GM04503 (cell line): Measurements from ENCODE around the gene LRPAP1.
"Not testable (repeated sequence)": the region's sequence is repeated elsewhere in the genome, so short reads cannot be mapped to it uniquely, and the experiment has no call there.

Source experiments
- DNase-seq: peaks from one replicate; pipeline ENCODE4 v3.0.0-alpha.2; 2012; ENCODE audit warnings: low read depth

The LRPAP1 gene, protein sequence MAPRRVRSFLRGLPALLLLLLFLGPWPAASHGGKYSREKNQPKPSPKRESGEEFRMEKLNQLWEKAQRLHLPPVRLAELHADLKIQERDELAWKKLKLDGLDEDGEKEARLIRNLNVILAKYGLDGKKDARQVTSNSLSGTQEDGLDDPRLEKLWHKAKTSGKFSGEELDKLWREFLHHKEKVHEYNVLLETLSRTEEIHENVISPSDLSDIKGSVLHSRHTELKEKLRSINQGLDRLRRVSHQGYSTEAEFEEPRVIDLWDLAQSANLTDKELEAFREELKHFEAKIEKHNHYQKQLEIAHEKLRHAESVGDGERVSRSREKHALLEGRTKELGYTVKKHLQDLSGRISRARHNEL

DNA sequence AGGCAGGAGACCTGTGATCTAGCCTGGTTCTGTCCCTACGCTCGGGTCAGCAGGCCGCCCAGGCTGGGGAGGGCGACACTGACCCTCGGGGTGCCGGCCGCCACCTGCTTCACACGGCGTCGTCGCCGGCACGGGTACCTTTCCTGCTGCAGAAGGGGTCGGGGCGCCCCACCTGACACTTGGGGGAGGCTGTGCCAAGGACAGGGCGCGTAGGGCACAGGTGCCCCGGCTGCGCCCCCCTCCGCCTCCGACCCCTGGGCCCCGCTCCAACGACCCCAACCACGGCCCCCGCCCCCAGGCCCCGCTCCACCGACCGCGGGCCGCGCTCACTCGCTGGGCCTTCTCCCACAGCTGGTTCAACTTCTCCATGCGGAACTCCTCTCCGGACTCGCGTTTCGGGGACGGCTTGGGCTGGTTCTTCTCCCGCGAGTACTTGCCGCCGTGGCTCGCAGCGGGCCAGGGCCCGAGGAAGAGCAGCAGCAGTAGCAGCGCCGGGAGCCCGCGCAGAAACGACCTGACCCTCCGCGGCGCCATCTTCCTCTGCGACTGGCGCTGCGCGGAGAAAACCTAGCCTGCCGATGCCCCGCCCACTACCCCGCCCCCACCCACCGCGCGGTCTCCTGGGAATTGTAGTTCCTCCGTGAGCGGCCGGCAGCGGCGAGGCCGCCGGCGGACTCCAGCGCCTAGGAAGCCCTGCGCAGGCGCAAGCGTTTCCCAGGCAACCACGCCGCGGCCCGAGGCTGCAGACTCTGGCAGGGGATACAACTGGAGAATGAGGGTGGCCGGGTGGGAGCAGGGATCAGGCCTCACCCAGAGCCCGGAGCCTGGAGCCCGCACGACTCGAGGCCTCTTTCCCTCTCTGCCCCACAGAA is at the start of gene LRPAP1:
Gene LRPAP1, minus strand, starts transcription at position 544 of the 872 bp plus-strand sequence. Its CDS starts 10 bp downstream, at position 534.
- DNase-seq: peak; percentile 27

DNA sequence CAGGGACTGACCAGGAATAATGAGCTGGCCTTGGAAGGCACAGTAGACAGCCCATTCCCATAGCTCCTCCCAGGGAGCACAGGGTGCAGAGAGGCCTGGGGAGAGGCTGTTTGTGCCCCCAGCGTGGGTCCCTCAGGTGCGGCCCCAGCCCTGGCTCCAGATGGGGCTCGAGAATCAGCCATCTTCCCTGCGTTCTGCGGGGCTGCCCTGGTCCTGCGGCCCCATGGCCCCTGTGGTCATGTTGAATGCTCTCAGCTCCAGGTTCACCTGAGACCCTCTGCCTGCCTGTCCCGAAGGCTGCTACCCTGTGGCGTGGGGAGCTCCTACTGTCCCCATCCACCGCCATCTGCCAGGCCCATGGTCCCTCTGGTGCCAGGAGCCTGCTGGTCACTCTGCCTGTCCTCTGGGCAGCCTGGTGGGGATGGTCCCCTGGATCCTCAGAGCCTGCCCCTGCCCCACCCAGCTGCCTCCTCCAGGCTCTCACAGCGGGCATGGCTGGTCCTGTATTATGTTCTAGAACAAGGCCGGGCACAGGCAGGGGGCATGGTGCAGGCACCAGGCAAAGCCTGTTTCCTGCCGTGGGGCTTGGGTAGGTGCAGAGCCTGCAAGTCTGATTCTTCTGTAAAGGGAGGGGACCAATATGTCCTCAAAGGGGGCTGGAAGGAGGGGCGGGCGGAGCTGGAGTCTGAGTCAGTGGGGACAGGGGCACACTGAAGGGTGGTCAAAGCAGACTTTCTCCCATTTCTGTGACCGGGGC is 49.3 kb upstream of the LRPAP1 start:
- not testable (repeated sequence) for DNase-seq

DNA sequence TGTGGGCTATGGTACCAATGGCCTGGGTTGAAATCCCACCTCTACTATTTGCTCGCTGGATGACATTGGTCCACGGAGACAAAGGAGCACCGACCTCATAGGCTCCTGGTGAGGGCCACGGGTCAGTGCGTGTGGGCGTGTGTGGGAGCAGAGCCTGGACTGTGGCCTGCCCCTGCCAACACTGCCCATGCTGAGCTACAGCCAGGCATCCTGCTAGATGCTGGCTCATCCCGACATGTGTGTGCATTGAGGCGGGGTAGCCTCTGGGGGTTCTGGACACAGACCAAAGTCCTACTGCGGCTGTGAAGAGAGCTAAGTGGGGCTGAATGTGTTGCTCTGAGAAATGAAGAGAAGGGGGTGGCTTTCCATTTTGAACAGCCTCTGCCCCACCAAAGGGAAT is 48.6 kb upstream of the LRPAP1 start:
- DNase-seq: not testable (repeated sequence)

DNA sequence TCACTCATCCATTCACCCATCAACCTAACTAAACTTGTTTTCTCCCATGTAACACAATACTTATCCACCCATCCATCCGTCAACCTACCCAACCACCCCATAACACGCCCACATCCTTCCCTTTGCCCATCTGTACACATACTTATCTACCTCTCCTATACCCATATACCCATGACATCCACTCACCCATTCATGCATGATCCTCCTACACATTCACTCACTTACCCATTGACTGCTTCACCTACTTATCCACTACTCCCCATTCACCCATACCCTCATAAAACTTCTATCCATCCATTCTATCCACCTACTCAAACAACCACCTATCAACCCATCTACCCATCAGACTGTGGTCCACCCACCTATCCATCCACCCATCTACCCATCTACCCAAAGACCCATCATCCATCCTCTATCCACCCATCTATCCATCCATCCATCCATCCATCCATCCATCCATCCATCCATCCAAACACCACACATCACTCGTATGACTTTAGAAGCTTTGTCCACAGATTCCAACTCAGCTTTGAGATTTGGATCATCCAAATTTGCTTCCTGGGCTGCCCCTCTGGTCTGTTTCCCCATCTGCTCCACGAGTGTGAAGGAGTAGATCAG is 46.4 kb upstream of the LRPAP1 start:
- DNase-seq: not testable (repeated sequence)

DNA sequence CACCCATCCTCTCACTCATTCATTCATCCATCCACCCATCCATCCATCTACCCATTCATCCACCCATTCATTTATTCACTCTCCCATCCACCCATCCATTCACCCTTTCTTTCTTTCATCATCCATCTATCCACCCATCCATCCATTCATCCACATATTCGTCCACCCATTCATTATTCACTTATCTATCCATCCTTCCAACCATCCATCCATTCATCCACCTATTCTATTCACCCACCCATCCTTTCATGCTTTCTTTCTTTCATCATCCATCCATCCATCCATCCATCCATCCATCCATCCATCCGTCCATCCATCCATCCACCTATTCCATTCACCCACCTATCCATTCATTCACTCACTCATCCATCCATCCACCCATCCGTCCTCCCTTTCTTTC is 45.8 kb upstream of the LRPAP1 start:
- not testable (repeated sequence) for DNase-seq

DNA sequence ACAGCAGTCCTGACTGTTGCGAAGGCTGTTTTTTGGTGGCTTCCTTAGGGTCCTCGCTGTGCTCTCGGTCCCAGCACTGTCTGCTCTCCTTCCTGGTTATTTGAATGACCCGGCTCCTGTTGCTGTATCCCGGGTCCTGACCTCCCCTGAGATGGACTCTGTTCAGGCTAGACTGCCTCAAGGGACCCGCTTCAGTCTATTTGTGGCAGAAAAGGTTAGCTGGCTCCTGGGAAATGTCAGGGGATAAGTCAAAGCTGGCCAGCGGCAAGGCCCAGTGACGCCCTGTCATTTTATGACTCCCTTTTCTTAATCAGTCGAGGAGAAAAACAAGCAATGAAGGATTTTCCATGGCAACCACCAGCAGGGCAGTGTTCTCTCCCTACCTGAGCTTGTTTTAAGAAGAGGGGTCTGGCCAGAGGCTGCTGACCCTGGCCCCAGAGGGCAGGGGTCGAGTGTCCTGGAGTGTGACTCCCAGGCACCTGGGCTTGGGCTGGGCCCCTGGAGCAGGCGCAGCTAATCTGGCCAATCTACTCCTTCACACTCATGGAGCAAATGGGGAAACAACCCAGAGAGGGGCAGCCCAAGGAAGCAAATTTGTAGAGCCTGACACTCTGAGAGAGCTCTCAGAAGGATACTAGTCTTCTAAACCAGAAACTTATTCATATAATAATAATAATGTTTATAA is 45.1 kb upstream of the LRPAP1 start:
- DNase-seq: not testable (repeated sequence)

DNA sequence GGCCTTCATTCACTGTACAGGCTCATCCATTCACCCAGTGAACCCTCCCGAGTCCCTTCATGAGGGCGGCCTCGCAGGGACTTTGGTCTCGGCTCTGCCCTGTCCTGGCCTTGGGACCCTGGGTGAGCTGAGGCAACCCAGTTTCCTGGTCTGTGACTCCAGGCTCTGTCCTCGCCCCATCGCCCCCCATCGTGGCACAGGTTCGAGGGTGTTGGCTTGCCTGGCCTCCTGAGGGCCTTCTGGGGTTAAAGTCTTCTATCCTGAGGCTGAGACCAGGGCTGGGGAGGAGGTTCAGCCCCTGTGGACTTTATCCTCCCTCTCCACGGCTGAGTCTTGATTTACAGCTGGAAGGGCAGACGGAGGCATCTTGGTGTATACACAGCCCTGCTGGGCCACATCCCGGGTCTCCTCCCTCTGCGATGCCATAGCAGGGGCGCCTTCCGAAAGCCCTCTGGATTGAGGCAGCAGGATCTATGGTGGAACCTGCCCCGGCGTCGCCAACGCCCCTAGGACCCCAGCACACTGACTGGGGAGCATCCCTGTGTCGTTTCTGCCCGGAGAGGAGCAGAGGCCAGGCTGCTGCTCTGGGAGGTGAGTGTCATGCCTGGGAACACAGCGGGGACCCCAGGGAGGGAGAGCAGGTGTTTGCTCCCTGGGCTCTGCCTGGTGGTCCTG is 44.4 kb upstream of the LRPAP1 start:
- not testable (repeated sequence) for DNase-seq

DNA sequence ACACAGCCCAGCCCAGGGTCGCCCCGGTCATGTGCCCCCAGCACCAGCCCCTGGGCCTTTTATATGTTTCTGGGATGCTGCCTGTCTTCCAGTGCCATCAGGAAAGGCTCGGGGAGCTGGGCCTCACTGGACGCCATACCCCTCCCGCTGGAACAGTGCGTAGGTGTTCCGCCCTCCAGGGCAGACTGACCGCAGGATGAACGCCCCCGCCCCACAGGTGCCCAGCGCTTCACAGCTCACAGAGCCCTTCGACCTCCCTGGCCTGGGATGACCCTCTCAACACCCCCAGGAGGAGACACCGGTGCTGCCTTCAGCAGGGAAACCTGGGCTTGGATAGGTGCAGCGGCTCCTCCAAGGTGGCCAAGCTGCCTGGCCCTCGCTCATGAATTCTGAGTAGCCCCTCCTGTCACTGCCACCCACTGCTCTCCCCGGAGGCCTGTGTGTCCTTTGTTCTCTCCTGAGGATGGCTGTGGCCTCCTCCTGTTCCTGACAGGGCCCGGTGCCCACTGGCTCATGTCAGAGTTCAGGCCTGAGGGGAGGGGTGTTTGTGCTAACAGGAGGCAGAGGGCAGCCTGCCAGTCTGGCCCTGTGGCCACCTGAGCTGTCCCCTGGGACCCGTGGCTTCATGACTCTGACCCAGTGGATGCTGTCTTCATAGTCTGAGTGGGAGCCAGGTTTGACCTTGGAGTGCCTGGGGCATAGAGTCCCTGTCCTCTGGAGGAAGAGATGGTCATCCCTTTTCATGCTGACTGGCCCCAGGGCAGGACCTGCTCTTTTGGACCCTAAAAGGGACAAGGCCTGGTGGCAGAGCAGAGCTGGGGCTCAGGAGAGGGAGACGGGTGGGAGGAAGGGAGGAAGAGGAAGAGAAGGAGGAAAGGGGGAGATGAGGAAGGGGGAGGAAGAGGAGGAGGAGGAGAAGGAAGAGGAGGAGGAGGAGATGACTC is 43.5 kb upstream of the LRPAP1 start:
- DNase-seq: not testable (repeated sequence)

DNA sequence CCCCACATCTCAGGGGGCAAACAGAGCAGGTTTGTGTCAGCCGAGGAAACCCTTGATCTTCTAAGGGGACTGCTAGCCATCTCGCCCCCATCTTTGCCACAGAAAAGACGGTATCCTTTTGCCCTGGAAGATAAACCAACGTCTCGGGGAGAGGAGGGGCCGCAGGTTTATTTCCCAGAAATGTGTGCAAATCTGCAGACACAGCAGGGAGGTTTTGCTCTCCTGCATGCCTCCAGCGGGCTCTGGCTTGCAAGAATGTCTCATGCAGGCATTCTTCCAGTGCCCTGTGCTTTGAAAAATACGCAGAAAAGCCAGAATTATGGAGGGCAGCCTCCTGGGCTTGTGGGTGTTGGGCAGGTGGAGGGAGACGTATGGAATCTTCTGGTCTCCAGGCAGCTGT is 42.6 kb upstream of the LRPAP1 start:
- not testable (repeated sequence) for DNase-seq

DNA sequence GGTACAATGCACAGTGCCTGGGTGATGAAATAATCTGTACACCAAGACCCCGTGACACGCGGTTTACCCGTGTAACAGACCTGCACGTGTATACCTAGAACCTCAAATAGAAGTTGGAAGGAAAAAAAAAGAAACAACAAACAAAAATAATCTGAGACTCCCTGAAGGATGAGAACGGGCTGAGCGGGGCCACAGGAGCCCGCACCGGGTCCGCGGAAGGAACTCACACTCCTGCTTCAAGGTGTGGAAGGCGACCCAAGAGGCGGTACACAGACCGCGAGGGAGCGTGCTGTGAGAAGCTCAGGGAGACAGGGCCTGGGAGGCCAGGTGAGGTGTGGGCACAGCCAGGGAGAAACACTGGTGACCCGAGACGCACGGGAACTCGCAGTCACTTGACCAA is 42.1 kb upstream of the LRPAP1 start:
- DNase-seq: not testable (repeated sequence)

DNA sequence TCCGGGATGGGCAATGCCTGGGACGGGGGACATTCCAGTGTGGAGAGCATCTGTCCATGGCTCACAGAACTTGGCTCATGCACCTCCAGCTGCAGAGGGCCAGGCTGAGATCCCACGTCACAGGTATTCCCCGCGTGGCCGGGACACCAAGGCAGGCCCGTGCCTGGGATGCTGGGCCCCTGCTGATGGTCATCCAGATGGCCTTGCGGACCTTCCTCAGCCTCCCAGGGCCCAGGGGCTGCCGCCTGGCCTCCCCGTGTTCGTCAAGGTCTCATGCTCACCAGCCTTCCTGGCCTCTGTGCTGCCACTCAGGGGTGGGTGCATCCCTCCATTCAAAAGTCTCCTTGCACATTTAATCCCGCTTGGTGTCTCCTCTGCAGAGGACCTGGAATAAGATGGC is 40.9 kb upstream of the LRPAP1 start:
- no peak for DNase-seq

DNA sequence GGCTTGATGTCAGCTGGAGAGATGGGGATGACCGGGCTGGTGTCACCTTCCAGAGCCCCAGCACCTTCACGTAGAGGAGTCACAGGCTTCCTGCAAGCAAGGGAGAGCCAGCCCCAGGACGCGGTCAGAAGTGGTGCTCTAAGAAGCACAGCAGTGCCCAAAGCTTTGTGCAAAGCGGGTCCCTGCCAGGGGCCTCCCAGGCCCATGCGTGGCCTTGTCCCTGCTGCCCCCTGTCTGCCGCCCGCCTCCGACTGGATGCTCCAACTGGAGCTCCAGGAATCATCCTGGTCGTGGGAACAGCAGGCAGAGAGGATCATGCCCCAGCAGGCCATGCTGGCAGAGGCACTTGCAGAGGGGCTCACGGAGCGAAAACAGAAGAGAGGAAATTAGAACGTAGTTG is 40.1 kb upstream of the LRPAP1 start:
- DNase-seq: no peak

DNA sequence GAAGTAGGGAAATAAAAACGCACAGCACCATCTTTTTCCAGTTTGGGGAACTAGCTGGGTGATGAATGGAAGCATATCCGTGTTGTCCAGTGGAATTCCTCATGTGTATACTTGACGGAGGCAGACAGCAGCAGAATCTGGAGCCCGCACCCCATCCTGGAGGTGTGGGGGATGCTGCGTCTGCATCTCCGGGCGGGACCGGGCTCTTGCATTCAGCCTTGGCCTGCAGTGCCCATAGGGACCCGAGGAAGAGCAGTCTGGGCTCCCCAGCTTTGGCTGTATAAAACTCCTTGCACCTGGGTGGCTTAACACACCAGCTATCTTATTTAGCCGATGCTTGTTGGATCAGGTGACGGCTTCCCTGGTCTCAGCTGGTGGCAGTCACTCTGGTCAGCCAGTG is 39.7 kb upstream of the LRPAP1 start:
- no peak for DNase-seq

DNA sequence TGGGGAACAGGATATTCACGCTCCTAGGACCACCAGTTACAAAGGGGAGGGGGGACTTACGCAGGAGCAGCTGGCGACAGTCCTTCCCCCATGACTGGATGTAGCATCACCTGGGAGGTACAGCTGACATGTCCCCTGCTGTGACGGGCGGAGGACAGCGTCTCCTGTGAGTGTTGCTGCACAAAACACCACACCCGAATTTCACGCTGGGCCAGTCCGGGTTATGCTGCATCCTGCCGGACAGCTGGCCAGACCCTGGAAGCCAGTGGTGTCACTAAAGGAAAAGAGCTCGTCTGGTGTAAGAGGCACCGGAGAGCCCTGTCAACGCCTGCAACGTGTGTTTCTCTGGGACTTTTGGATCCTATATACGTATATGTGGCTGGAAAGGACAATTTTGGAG is 38.7 kb upstream of the LRPAP1 start:
- not testable (repeated sequence) for DNase-seq

DNA sequence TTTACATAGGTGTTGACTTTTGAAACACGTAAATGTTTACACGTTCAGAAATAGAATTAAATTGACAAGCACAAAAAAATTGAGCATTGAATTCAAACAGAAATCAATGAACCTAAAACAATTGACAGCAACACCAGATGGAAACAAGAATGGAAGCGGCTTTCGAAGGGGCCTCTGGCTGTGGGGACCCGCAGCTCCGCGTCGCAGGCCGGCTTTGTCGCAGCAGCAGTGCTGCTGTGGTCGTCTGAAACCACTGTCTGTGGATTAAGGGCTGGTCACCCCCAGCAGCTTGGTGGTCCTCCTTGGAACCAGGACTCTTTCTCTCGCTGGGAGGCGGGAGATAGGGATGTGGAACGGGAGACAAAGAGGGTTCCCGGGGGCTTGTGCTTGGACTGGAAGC is 37.4 kb upstream of the LRPAP1 start:
- DNase-seq: not testable (repeated sequence)

DNA sequence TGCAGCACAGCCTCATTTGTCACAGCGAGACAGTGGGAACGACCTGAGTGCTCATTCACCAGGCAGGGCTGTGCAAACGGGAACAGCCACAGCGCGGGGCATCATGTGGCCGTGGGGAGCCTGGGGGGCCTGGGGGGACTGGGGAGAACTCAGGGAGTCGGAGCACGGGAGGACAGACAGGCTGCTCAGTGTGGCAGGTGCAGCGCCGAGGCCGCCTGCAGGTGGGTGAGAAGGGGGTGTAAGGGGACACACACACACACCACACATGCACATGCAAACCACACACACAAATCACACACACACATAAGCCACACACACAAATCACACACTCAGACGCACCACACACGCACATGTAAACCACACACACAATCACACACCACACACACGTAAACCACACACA is 34.5 kb upstream of the LRPAP1 start:
- not testable (repeated sequence) for DNase-seq

DNA sequence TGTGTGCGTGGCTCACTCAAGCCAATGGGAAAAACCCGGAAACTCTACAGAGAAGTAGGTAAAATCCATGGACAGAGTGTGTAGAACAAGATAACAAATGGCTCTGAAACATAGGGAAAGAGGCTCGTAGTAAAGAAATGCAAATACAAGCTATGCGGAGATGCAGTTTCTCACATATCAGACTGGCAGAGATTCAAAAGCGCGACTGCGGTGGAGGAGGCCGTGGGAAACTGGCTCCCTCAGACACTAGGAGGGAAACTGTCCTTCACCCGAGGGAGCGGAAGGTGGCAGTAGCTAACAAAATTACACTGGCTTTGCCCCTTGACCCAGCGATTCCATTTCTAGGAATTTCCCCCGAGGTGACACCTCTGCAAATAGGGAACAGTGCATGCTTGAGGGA is 34.1 kb upstream of the LRPAP1 start:
- not testable (repeated sequence) for DNase-seq

DNA sequence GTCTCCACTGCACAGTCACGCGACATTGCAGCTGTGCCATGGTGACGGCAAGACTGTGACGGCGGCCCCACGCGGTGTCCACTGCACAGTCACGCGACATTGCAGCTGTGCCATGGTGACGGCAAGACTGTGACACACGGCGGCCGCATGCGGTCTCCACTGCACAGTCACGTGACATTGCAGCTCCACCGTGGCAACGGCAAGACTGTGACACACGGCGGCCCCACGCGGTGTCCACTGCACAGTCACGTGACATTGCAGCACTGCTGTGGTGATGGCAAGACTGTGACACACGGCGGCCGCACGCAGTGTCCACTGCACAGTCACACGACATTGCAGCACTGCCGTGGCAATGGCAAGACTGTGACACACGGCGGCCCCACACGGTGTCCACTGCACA is 32.7 kb upstream of the LRPAP1 start:
- not testable (repeated sequence) for DNase-seq

DNA sequence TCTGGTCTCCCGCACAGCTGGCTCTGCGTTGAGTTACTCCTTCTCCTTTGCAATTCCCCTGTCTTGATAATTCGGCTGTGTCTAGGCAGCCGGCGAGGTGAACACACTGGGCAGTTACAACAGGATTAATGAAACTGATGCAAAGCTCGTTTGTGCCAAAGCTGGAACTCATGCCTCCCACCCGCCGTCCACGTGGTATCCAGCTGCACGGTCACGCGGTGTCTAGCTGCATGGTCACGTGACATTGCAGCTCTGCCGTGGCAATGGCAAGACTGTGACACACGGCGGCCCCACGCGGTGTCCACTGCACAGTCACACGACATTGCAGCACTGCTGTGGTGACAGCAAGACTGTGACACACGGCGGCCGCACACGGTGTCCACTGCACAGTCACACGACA is 31.2 kb upstream of the LRPAP1 start:
- no peak for DNase-seq

DNA sequence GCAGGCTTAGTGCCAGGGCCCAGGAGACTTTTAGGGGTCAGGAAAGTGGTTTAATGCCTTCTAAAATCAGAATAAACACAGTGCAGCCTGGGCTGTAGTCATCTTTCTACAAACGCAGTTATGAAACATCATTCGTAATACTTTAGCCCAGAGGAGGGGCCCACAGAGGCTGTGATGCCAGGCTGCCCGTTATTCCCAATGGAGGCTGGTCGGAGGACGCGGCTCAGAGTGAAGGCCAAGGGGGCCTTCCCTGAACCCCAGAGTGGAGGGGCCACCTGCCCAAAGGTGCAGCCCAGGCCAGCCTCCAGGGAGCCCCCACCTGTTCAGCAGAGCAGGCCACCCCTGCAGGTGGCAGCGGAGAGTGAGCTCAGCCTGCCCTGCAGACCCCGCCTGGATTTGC is 29.9 kb upstream of the LRPAP1 start:
- DNase-seq: not testable (repeated sequence)
